ENCODE data around the gene GPR107.

GPR107 gene

DNA sequence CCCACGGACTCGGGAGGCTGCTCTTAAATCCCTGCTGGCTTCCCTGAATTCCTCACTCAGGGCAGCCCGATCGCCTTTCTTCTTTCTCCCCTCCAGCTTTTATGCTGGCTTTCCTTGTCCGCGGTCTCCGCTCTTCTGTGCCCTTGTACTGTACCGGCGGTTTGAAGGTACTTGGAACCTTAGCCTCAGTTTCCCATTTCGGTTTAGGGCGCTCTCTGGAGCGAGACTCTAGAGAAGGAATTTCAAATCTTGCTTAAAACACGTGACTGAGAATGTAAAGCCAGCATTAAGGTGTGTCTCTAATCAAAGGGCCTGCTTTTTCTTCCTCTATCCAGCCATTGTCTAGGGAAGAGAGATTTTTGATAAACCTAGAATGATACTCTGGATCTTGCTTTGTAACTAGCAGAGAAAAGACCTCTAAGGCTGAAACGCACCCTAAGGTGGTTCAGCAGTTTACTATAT lies 650 bp downstream of the GPR107 start:
- DNase-seq (ENCODE audit: low spot score) = no peak

DNA sequence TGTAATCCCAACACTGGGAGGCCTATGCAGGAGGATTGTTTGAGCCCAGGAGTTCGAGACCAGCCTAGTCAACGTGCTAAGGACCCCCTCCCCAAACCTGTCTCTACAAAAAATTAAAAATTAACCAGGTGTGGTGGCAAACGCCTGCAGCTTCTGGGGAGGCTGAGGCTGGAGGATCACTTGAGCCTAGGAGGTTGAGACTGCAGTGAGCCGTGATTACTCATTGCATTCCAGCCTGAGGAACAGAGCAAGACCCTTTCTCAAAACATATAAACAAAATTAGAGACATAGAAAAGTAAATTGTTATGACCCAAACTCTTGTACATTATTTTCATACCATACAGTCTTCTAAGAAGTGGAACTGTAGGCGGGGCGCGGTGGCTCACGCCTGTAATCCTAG lies 1.1 kb downstream of the GPR107 start:
- no peak for DNase-seq (ENCODE audit: low spot score)

DNA sequence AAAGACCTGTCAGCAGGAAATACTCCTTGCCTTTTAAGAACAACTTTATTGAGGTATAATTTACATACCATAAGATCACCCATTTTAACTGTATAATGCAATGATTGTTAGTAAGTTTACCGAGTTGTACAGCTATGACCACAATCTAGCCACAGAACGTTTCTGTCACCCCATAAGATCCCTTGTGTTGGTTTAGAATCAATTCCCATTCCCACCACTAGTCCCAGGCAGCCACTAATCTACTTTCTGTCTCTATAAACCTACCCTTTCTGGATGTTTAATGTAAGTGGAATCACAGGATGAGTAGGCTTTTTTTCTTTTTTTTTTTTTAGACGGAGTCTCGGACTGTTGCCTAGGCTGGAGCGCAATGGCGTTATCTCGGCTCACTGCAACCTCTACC lies 4.4 kb downstream of the GPR107 start:
- no peak for DNase-seq (ENCODE audit: low spot score)

DNA sequence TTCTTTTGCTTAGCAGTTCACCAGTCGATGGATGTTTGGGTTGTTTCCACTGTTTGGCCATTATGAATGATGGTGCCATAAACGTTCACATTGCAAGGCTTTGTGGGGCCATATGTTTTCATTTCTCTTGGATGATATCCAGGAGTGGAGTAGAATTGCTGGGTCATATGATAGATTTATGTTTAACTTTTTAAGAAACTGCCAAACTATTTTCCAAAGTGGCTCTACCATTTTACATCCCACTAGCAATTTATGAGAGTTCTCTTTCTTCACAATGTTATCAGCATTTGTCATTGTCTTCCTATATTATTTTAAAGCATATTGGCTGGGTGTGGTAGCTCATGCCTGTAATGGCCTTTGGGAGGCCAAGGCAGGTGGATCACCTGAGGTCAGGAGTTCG lies 5.2 kb downstream of the GPR107 start:
- DNase-seq (ENCODE audit: low spot score) = no peak

DNA sequence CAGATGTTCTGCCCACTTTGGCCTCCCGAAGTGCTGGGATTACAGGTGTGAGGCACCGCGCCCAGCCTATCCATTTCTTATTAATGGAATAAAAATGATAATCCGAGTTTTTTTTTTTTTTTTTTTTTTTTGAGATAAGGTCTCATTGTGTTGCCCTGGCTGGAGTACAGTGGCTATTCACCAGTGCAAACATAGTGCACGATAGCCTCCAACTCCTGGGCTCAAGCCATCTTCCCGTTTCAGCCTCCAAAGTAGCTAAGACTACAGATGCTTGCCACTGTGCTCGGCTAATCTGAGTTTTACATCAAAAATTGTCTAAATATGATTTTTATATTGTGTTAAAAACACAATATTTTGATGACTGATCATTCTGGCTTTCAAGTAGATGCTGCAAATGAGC lies 6.6 kb downstream of the GPR107 start:
- no peak for DNase-seq (ENCODE audit: low spot score)

DNA sequence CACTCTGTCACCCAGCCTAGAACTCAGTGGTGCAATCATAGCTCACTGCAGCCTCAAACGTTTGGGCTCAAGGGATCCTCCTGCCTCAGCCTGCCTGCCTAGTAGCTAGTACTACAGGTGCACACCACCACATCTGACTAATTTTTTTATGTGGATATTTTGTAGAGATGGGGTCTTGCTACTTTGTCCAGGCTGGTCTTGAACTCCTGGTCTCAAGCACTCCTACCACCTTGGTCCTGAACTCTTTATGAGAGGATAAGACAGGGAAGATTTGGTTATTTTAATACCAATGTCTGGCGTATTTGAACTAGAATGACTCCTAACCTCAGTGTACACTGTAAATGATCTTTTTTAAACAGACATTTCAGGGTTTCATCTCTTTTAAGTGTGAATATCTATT lies 9.0 kb downstream of the GPR107 start:
- DNase-seq (ENCODE audit: low spot score) = no peak

DNA sequence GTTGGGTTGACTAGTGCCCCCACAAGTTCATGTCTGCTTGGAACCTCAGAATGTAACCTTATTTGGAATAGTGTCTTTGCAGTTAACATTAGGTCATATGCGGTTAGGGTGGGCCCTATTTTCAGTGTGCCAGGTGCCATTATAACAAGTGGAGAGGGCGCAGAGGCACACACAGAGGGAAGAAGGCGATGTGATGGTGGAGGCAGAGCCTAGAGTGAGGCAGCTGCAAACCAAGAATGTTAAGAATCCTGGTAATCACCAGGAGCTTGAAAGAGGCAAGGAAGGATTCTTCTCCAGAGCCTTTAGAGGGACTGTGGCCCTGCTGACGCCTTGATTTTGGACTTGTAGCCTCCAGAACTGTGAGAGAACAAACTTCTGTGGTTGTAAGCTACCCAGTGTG lies 10.9 kb downstream of the GPR107 start:
- no peak for DNase-seq (ENCODE audit: low spot score)

DNA sequence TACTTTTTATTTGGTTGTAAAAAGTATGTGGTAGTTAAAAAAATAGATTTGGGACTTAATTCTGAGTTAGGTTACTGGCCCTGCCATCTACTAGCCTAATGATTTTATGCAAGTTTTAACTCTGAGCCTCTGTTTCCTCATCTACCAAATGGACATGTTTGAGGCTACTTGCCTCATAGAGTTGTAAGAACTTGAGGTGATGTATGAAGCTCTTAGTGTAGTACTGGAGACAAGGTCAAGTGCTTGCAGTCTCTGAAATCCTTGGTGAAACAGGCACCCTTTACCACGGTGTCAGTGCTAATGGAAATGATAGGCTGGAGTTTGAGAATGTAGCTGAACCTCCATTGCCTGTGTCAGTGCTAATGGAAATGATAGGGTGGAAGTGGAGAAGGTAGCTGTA lies 15.3 kb downstream of the GPR107 start:
- DNase-seq (ENCODE audit: low spot score) = no peak

DNA sequence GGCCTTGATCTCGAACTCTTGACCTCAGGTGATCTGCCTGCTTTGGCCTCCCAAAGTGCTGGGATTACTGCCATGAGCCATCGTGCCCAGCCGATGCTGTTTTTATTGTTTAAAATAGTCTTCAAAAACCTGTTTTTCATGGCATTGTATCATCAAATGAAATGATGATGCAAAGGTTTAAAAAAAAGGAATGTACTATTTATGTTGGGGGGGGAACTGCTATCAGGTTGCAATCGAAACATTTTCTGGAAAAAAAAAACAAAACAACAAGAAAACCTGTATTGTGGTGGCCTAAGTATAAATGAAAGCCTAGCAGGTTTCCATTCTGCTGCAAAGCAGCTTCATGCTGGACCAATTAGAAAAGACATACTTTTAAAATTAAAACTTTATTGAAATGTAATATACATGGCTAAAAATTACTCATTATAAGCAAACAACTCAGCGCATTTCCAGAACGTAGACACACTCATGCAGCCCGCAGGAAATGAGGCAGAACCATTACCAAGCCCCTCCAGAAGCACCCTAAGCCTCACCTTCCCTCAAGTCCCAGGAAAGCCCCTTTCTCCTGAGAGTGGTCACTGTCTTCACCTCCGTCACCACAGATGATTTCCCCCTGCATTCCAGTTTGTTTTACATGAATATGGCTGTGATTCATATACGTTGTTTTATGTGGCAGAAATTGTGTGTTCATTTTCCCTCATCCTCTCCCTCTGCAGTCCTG lies 19.0 kb downstream of the GPR107 start:
- no peak for DNase-seq (ENCODE audit: low spot score)

DNA sequence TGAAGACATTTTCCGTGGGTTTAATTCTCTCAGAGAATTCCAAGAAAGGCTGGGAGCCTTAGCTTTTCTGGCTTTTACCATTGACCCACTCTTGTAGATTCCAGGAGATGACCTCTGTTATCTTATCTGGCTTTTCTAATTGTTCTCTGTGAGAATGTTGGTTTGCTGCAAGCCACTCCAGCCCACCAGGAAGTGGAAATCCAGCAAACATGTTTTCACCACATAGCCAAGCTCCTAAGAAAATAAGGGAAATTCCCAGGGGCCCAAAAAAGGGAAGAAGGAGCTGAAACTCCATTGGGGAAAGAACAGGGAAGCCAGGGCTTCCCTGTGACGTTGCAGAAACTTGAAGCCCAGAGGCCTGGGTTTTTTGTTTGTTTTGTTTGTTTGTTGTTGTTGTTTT lies 19.7 kb downstream of the GPR107 start:
- DNase-seq (ENCODE audit: low spot score) = no peak

DNA sequence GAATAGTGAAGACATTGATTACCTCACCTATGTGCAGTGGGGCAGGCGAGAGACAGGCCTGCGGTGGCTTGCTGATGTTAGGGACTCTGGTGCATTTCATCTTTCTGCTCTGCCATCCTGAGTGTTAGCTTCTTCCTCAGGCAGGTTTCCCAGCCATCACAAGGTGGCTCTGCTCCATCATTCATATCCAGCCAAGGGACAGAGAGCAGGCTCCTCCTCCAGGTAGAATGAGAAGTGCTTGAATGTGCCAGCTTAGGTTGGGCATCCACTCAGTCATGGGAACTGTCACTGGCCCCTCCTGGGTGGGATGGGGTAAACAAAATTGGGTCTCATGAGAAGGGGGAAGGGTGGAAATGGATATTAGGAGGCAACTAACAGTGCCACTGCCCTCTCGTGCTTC lies 24.8 kb downstream of the GPR107 start:
- no peak for DNase-seq (ENCODE audit: low spot score)

DNA sequence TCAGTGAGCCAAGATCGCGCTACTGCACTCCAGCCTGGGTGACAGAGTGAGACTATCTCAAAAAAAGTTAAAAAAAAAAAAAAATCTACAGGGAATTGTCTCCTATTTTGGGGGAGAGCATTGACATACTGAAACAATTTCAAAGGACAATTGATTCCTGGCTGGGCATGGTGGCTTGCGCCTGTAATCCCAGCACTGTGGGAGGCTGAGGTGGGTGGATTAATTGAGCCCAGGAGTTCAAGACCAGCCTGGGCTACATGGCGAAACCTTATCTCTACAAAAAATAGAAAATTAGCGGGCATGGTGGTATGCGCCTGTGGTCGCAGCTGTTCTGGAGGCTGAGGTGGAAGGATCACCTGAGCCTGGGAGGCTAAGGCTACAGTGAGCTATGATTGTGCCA lies 30.6 kb downstream of the GPR107 start:
- DNase-seq (ENCODE audit: low spot score) = no peak

DNA sequence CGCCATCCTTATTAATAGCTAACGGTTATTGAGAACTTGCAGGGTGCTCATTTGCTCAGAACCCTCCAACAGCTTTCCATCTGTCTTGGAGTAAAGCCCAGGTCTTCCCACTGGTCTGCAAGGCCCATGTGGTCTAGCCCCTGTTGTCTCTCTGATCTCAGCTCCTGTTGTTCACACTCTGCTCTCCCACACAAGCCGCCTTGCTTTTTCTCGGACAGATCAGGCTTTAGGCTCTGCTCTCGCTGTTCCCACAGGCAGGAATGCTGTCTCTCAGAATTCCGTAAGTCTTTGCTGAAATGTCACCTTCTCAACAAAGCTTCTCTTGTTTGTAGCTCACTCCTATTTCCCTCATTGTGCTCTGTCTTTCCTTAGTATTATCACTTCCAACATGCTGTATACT lies 34.3 kb downstream of the GPR107 start:
- no peak for DNase-seq (ENCODE audit: low spot score)

DNA sequence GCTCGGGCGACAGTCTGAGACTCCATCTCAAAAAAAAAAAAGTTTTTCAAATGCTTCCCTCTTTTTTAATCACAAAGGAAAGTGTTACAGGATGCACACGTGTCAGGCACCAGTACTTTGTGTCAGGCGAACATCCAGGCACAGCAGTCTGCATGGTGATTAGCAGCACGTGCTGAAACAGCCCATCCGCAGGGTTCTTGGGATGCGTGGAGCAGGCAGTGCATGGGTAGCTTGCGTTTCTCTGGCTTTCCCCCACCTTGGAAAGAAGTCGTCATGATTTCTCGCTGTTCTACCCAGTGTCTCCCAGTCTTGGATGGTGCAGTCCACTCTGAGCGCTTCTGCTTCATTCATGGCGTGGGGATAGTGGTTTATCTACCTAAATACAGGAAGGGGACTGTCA lies 35.4 kb downstream of the GPR107 start:
- DNase-seq (ENCODE audit: low spot score) = no peak

DNA sequence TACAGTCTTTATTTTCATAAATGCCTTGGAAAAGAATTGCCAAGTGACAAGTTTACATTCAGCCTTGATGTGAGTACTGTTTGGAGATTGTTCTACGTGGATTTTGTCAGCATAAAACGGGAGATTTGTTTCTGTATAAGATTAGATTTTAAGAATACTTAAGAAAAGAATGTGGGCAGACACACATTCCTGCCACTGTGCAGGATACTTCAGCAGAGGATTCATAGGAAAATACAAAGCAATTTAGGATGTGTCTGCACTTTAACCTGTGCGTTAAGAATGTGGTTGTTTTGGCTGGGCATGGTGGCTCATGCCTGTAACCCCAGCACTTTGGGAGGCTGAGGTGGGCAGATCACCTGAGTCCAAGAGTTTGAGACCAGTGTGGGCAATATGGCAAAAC lies 37.2 kb downstream of the GPR107 start:
- no peak for DNase-seq (ENCODE audit: low spot score)

DNA sequence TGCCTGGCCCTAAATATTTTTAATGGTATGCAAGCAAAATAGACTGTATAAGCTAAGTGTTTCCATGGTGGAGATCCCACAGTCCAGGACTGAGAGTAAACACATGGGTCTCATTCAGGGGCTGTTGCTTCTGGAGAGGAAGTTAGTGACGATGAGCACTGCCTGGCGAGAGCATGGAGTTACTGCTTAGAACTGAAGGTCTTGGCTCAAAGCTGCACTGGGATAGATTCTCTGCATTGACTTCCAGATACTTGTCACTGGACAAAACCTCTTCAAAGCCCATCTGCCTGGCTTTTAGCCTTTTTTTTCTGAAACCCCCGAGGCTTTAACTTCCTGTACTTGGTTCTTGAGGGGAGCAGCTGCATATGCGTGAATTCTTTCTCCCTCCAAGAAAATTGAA lies 39.2 kb downstream of the GPR107 start:
- DNase-seq (ENCODE audit: low spot score) = no peak

DNA sequence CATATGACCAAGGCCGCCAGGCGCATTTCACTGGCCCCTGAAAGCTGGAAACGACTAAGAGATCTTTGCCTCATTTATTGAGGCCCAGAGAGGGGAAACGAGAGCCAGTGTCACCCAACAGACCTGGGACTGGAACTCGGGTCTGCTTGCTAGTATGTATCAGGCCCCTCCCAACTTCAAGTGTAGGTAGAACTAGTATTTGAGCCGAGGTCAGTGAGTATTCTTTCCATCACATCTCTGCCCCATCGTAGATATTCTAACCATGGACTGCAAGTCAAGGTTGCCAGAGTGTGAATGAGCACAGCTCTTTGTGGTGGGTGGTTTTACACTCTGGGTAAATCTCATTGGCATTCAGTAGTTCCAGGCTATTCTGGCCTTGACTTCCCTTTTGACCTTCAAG lies 42.2 kb downstream of the GPR107 start:
- DNase-seq (ENCODE audit: low spot score) = no peak

DNA sequence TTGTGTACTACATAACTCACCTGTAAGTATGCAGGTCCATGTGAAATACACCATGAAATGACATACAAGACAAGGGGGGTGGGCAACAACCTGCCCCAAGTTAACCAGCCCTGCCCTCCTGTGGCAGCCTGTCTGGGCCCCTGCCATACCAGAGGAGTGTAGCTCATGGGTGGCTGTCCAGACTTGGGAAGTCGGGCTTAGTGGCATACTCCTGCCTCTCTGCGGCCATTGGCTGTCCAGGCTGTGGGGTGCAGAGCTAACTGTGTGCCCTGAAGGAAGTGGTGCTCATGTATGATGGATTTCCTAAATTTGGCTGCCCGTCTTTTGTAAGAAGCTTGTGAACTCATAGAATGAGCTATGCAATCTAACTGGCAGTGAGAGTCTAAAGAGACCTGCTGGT lies 47.0 kb downstream of the GPR107 start:
- DNase-seq (ENCODE audit: low spot score) = no peak

DNA sequence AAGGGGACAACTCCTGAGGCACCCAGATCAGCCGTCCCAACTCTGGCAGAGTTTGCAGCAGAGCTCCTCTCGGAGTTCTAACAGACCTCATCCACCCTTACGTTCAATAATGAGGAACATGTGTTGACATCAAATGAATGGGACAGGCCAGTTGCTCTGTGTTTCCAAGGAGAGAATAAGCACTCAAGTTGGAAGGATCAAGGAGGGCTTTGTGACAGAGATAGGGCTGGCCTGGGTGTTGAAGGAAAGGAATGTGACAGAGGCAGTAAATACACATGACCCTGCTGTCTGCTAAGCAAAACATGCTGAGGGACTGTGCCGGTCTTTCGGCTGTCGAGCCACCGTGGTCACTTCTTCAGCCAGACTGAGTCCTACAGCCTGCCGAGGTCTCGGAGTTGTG lies 48.2 kb downstream of the GPR107 start:
- no peak for DNase-seq (ENCODE audit: low spot score)

DNA sequence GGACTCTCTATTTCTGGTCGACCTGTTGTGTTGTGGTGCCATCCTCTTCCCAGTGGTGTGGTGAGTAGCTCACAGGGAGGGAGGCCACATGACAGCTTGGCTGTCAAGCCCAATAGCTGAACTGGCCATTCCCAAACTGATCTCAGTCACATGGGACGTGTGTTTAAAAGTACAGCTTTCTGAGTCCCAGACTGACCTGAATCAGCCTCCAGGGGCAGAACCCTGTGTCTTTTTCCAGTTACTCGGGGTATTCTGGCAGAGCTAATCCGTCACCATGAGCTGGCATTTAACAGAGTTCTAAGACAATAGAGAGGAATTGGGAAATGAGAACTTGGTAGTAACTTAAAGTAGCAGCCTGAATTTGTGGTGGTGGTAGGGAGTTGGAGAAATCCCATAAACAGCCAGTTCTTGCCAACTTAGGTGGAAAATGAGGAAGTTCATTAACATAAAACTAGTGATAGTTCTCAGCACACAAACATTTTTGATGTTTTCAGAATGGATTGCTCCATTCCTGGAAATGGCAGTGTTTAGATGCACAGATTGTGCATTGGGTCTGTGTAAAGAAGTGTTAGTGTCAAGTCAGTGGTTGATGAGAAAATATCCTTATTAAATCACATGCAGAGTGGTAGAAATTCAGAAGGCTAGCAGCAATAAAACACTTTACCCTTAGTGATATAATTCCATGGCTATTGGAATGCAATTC lies 50.9 kb downstream of the GPR107 start:
- no peak for DNase-seq (ENCODE audit: low spot score)

DNA sequence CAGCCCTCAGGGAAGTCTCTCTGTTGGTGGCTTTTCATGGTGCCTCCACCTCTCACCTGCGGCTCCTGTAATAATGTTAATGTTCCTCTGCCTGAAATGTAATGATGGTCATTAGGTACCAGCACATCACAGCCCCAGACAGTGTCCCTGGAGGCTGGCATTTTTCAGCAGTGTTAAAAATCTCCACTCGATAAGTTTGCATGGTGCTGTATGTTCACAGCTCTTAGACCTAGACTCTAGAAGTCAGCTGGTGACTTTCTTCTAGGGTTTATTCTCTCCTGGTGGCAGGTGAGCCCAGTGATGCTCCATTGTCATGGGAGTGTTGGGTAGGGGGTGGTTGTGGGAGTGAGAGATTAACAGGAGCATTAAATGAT lies 53.1 kb downstream of the GPR107 start:
- no peak for DNase-seq (ENCODE audit: low spot score)

DNA sequence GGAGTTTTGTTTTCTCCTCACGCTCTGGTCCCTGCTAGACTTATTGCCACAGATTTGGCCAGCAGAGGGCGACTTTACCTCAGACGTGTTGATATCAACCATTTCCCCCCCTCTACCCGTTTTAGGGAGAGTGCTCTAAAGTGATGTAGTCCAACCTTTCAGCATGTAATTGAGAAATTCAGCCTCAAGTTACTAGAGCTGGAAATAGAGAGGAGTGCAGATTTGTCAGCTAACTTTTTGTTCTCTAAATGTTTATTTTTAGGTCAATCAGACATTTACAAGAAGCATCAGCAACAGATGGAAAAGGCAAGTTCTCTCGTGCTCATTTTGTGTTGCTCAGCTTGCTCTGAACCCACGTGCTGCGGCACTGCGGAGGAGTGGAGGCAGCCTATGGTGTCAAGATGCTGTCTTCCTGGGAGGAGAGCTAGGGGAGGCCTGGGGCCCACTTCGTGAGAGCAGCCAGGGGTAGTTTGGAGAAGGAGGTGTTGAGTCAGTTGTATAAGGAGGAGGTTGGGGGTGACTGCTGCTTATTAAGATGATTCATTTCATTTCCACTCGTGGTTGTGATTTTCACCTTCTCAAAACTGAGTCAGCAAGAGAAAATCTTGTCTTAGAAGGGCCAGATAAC lies 53.6 kb downstream of the GPR107 start:
- DNase-seq (ENCODE audit: low spot score) = peak; percentile 85

DNA sequence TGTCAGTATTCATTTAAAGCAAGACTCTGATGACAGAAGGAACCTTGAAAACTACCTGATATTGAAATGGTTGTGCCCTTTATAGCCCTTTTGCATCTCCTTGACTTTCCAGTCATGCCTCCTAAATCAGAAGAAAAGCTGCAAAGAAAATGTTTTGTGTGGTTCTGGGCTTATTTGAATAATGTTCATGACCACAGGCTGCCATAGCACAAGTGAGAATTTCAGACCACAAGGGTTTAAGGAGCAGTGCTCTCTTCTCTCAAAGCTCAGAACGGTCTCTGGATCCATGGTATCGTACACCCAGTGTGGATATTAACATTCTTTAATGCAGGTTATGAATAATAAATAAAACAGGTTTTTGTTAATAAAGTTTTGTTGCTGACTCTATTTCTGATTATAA lies 54.2 kb downstream of the GPR107 start:
- no peak for DNase-seq (ENCODE audit: low spot score)

DNA sequence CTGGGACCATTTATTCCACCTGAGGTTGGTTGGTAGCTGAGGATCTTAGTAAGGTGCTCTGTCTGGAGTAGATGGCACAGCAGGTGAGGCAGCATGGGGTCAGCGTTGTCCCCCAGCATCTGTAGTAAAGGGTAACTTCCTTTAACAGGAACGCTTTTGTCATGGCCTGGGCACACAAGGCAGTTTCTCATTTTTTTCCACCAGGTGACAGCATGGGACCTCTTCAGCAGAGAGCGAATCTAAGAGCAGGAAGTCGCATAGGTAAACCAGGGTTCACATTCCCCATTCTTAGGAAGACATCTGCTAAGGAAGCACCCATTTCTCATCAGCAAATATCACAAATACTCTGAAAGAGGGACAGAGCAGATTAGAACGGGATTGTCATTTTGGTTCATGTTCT lies 56.5 kb downstream of the GPR107 start:
- no peak for DNase-seq (ENCODE audit: low spot score)
